Spleen (tissue), 7 donors: ENCODE data around the gene C10orf105.

Experiments
- POLR2A ChIP-seq, 3 donors: fragments of 450-650 bp; IDR thresholded peaks; one replicate each; pipeline ENCODE4 v1.5.1; 2017; ENCODE audit warnings: antibody characterized with exemption in 3 of 3, mild to moderate bottlenecking in 1 of 3
- TF ChIP-seq, protein P1 (sequence below), 11 experiments: fragments of 200-600 bp in 7 of 11; fragments of 450-650 bp in 4 of 11; sonication (generic) in 4 of 11; IDR thresholded peaks in 8 of 11; conservative IDR thresholded peaks in 3 of 11; 1 replicate in 7 of 11; 2 replicates in 4 of 11; pipeline versions ENCODE4 v1.4.0 to v1.8.0; 2016 to 2021; ENCODE audit warnings: antibody characterized with exemption in 11 of 11, inconsistent platforms in 4 of 11, mild to moderate bottlenecking in 1 of 11
- donor health status: DM: no; HTN: no; CAD: no; lungs with moderate emphysema.
- donor health status: DM: no; HTN: no; CAD: no.
- donor health status: DM: no; HTN: no; CAD: no.

- TF ChIP-seq, protein P1, sequence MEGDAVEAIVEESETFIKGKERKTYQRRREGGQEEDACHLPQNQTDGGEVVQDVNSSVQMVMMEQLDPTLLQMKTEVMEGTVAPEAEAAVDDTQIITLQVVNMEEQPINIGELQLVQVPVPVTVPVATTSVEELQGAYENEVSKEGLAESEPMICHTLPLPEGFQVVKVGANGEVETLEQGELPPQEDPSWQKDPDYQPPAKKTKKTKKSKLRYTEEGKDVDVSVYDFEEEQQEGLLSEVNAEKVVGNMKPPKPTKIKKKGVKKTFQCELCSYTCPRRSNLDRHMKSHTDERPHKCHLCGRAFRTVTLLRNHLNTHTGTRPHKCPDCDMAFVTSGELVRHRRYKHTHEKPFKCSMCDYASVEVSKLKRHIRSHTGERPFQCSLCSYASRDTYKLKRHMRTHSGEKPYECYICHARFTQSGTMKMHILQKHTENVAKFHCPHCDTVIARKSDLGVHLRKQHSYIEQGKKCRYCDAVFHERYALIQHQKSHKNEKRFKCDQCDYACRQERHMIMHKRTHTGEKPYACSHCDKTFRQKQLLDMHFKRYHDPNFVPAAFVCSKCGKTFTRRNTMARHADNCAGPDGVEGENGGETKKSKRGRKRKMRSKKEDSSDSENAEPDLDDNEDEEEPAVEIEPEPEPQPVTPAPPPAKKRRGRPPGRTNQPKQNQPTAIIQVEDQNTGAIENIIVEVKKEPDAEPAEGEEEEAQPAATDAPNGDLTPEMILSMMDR (IDR thresholded peaks at IDR 0.05 in 8 of 11, conservative IDR thresholded peaks at IDR 0.05 in 3 of 11) = no peak
- no peak for TF ChIP-seq POLR2A (IDR thresholded peaks at IDR 0.05)
Observed at GRCh38 chr10:71667387-71667752, 52.2 kb downstream of the C10orf105 start.
